Psoas muscle (tissue), 8 donors: ENCODE data around the gene IPMK. TPM values are rescaled to one million over a fixed set of nuclear protein-coding genes. Genes with fewer than 3 reads are reported as not detected.

Source experiments
- ATAC-seq, 4 donors: fragments of 200-7000 bp; cut with Tn5 transposase; one replicate each; pipeline ENCODE4 v1.9.1; 2020; ENCODE audit warnings: moderate library complexity in 3 of 4, mild to moderate bottlenecking in 2 of 4
- DNase-seq, 2 donors: peaks; one replicate each; pipeline ENCODE4 v3.0.0-alpha.2; 2020
- H3K27ac ChIP-seq: fragments of 200-600 bp; one replicate; pipeline ENCODE4 v1.8.0; 2022
- H3K27me3 ChIP-seq, 3 donors: fragments of 200-600 bp in 1 of 3; one replicate each; pipeline versions ENCODE4 v1.6.1 to v1.8.0; 2013 to 2022; ENCODE audit warnings: low read length in 2 of 3, mild to moderate bottlenecking in 2 of 3, moderate library complexity in 1 of 3; ENCODE audit not compliant: insufficient read depth in 3 of 3
- H3K36me3 ChIP-seq, 2 donors: fragments of 200-600 bp in 1 of 2; one replicate each; pipeline versions ENCODE4 v1.6.1 to v1.8.0; 2013 to 2022; ENCODE audit warnings: low read depth in 1 of 2, mild to moderate bottlenecking in 1 of 2, moderate library complexity in 1 of 2; ENCODE audit not compliant: insufficient read depth in 1 of 2
- H3K4me1 ChIP-seq: fragments of 200-600 bp; one replicate; pipeline ENCODE4 v1.8.0; 2022
- H3K4me3 ChIP-seq: fragments of 200-600 bp; one replicate; pipeline ENCODE4 v1.8.0; 2022; ENCODE audit warnings: mild to moderate bottlenecking
- H3K9me3 ChIP-seq: fragments of 200-600 bp; one replicate; pipeline ENCODE4 v1.8.0; 2022
- CTCF ChIP-seq: fragments of 200-600 bp; IDR thresholded peaks from one replicate; pipeline ENCODE4 v1.8.0; 2022; ENCODE audit warnings: antibody characterized with exemption
- WGBS, 3 donors: extraction: QIAGEN DNeasy Blood & Tissue Kit; methylation state at CpG; one replicate each; pipeline versions ENCODE4 v1.1.6 to v1.1.7; 2013; 5-methylcytosine and 5-hydroxymethylcytosine counted together
- intact Hi-C, 2 donors: fragments of 100-400 bp; cut with DNase I; formaldehyde crosslinking; loops; one replicate each; pipeline versions ENCODE4 v1.11.0 to v1.14.2; 2022
- polyA plus RNA-seq, 3 donors: library from polyadenylated mRNA; stranded (reverse); fragments of 200-250 nt; gene quantifications; one replicate each; pipeline ENCODE4 v1.2.3, GENCODE V29; 2013
- total RNA-seq, 4 donors: library from RNA; stranded (reverse); fragmentation: NEBNext Ultra II Directional in 2 of 4; extraction: Animal tissue kit (Norgen Biotek cat#: 25700) in 2 of 4; gene quantifications; one replicate each; pipeline versions ENCODE4 v1.2.1 to v1.2.4, GENCODE V29; 2021 to 2023
- donor health status: healthy with polysubstance abuse.
- donor health status: DM: no; HTN: no; CAD: no; lungs with moderate emphysema.
- donor health status: Bipolar disorder and iron deficiency.
- donor health status: healthy.
- donor health status: DM: yes; HTN: yes; CAD: no.
- donor health status: DM: no; HTN: no; CAD: no.
- donor health status: DM: no; HTN: no; CAD: no.
- donor health status: DM: yes; HTN: yes; CAD: no.

The IPMK gene
- total and polyA plus RNA-seq, 7 donors: 2.3 to 10.8 (median 4.3) TPM

GRCh38 chr10:58243269-58243668, 24.4 kb downstream of the IPMK start:
- ATAC-seq (no peak), DNase-seq (no peak)
- TF ChIP-seq CTCF: no peak
- 97 to 100% (median 98%) methylated on average over 17 to 18 of the region's 18 CpGs for WGBS, 3 donors
- Histone ChIP-seq H3K4me3 (no peak overlapping the region), H3K9me3 (no peaks in the 10 kb centered on the region), H3K4me1 (peaks cover 15% of the 10 kb centered on the region), H3K27me3 (no peaks in the 10 kb centered on the region), H3K36me3 (no peaks in the 10 kb centered on the region), H3K27ac (no peak overlapping the region)
- intact Hi-C loops: no loop called here

GRCh38 chr10:58241346-58241745, 26.3 kb downstream of the IPMK start:
- H3K36me3 ChIP-seq: peaks cover 0 to 13% of the 10 kb centered on the region in 2 donors
- H3K4me1 ChIP-seq: peaks cover 15% of the 10 kb centered on the region
- 82 to 93% (median 92%) methylated on average over 3 of the region's 3 CpGs for whole genome bisulfite sequencing, 3 donors
- no peak for ATAC-seq
- no peaks in the 10 kb centered on the region for H3K9me3 ChIP-seq
- no peak overlapping the region for H3K27ac ChIP-seq
- TF ChIP-seq CTCF: no peak
- no peaks in the 10 kb centered on the region for H3K27me3 ChIP-seq
- intact Hi-C loops: no loop called here
- DNase-seq: no peak
- no peak overlapping the region for H3K4me3 ChIP-seq

- 76 to 81% (median 79%) methylated on average over 4 of the region's 4 CpGs for WGBS, 3 donors
- no peak for DNase-seq
- Histone ChIP-seq H3K9me3 (no peaks in the 10 kb centered on the region), H3K27ac (no peak overlapping the region), H3K4me3 (no peak overlapping the region), H3K4me1 (peaks cover 15% of the 10 kb centered on the region), H3K36me3 (peaks cover 0 to 21% of the 10 kb centered on the region in 2 donors), H3K27me3 (no peaks in the 10 kb centered on the region)
- ATAC-seq: no peak
- intact Hi-C loops: no loop called here
- TF ChIP-seq CTCF: no peak
These were observed 27.2 kb downstream of the IPMK start for GRCh38 chr10:58240531-58240930.

GRCh38 chr10:58239561-58240169, 28.0 kb downstream of the IPMK start:
- no peak for TF ChIP-seq CTCF
- DNase-seq (no peak), ATAC-seq (no peak)
- H3K27me3 ChIP-seq: no peaks in the 10 kb centered on the region
- 79 to 82% (median 81%) methylated on average over 5 of the region's 5 CpGs for WGBS, 3 donors
- H3K27ac ChIP-seq: no peak overlapping the region
- peaks cover 3% of the 10 kb centered on the region for H3K9me3 ChIP-seq
- H3K4me1 ChIP-seq: peaks cover 15% of the 10 kb centered on the region
- intact Hi-C loops: no loop called here
- H3K36me3 ChIP-seq: peaks cover 0 to 27% of the 10 kb centered on the region in 2 donors
- H3K4me3 ChIP-seq: no peak overlapping the region
